ENCODE data around the gene NBEA. TPM values are rescaled to one million over a fixed set of nuclear protein-coding genes. Genes with fewer than 3 reads are reported as not detected.
"Not testable (repeated sequence)": the region's sequence is repeated elsewhere in the genome, so short reads cannot be mapped to it uniquely, and the experiment has no call there.

NBEA gene
- polyA plus RNA-seq, 3 donors: 14.9 to 16.5 (median 15.3) TPM

GRCh38 chr13:35388441-35389355, 446.6 kb downstream of the NBEA start:
- peak; percentile 26 for DNase-seq

- no peak for DNase-seq
Measured at GRCh38 chr13:35389535-35389934, 447.5 kb downstream of the NBEA start.

- DNase-seq: no peak
Measured at GRCh38 chr13:35392768-35393167, 450.7 kb downstream of the NBEA start.

GRCh38 chr13:35393886-35394285, 451.8 kb downstream of the NBEA start:
- DNase-seq: no peak

GRCh38 chr13:35408285-35408684, 466.2 kb downstream of the NBEA start:
- DNase-seq: not testable (repeated sequence)

GRCh38 chr13:35411059-35411744, 469.1 kb downstream of the NBEA start:
- no peak for DNase-seq

- peak; percentile 48 for DNase-seq
Measured at GRCh38 chr13:35448465-35448864, 506.4 kb downstream of the NBEA start.

GRCh38 chr13:35449821-35450220, 507.8 kb downstream of the NBEA start:
- DNase-seq: no peak

GRCh38 chr13:35455022-35455421, 513.0 kb downstream of the NBEA start:
- DNase-seq: no peak

GRCh38 chr13:35457258-35457657, 515.2 kb downstream of the NBEA start:
- no peak for DNase-seq

GRCh38 chr13:35460061-35460460, 518.0 kb downstream of the NBEA start:
- DNase-seq: no peak

GRCh38 chr13:35465371-35465770, 523.3 kb downstream of the NBEA start:
- no peak for DNase-seq

- DNase-seq: no peak
Measured at GRCh38 chr13:35468195-35468594, 526.1 kb downstream of the NBEA start.

- no peak for DNase-seq
Measured at GRCh38 chr13:35469806-35470525, 527.9 kb downstream of the NBEA start.

GRCh38 chr13:35470671-35471661, 528.9 kb downstream of the NBEA start:
- no peak for DNase-seq

GRCh38 chr13:35471706-35472322, 529.7 kb downstream of the NBEA start:
- DNase-seq: no peak

- DNase-seq: no peak
Measured at GRCh38 chr13:35472323-35472881, 530.3 kb downstream of the NBEA start.

GRCh38 chr13:35473206-35473775, 531.2 kb downstream of the NBEA start:
- DNase-seq: no peak

GRCh38 chr13:35473802-35474201, 531.7 kb downstream of the NBEA start:
- DNase-seq: no peak

Data from renal pelvis (tissue), 4 donors.